Keratinocyte (primary cell): ENCODE results near the gene MVP. TPM values are rescaled to one million over a fixed set of nuclear protein-coding genes. Genes with fewer than 3 reads are reported as not detected.

Experiments used
- DNase-seq: peaks from one replicate; pipeline ENCODE4 v3.0.0-alpha.2; 2011; ENCODE audit warnings: low read depth, missing footprints, low spot score
- FAIRE-seq: peaks from 2 replicates; lab custom pipeline; 2011; peaks lifted over from hg19 to GRCh38; lab: Jason Lieb, UNC
- H2AFZ ChIP-seq: 2 replicates; pipeline ENCODE4 v1.6.0; 2012; ENCODE audit warnings: low read length, control low read depth, inconsistent platforms; ENCODE audit not compliant: control insufficient read depth
- H3K27ac ChIP-seq: 2 replicates; pipeline ENCODE4 v1.5.1; 2011; ENCODE audit warnings: low read length; ENCODE audit not compliant: control insufficient read depth, insufficient read depth
- H3K27me3 ChIP-seq: 3 replicates; pipeline ENCODE4 v1.6.0; 2011; ENCODE audit warnings: low read length; ENCODE audit not compliant: control insufficient read depth, insufficient read depth; ENCODE audit errors: extremely low read depth
- H3K36me3 ChIP-seq, 2 experiments: 2 replicates in 1 of 2; 3 replicates in 1 of 2; pipeline ENCODE4 v1.5.1; 2011; ENCODE audit warnings: low read length in 2 of 2, mild to moderate bottlenecking in 1 of 2; ENCODE audit not compliant: control insufficient read depth in 2 of 2, insufficient read depth in 2 of 2; ENCODE audit errors: extremely low read depth in 1 of 2
- H3K4me1 ChIP-seq: 3 replicates; pipeline ENCODE4 v1.5.1; 2011; ENCODE audit warnings: low read length; ENCODE audit not compliant: control insufficient read depth, insufficient read depth; ENCODE audit errors: extremely low read depth
- H3K4me2 ChIP-seq: 3 replicates; pipeline ENCODE4 v1.6.0; 2011; ENCODE audit warnings: low read depth, low read length; ENCODE audit not compliant: control insufficient read depth, insufficient read depth; ENCODE audit errors: extremely low read depth
- H3K4me3 ChIP-seq, 3 experiments: fragments of 200-600 bp in 1 of 3; sonication (generic) in 1 of 3; 2 replicates in 2 of 3; 3 replicates in 1 of 3; pipeline ENCODE4 v1.5.1; 2011 to 2016; ENCODE audit warnings: low read length in 3 of 3, mild to moderate bottlenecking in 3 of 3, control low read depth in 2 of 3, inconsistent platforms in 1 of 3, low read depth in 1 of 3, mixed read lengths in 1 of 3, mixed run types in 1 of 3, moderate library complexity in 1 of 3; ENCODE audit not compliant: control insufficient read depth in 2 of 3, insufficient read depth in 2 of 3; ENCODE audit errors: extremely low read depth in 1 of 3
- H3K79me2 ChIP-seq: 2 replicates; pipeline ENCODE4 v1.6.0; 2012; ENCODE audit warnings: low read length; ENCODE audit not compliant: control insufficient read depth, insufficient read depth
- H3K9ac ChIP-seq: 3 replicates; pipeline ENCODE4 v1.6.0; 2011; ENCODE audit warnings: low read length; ENCODE audit not compliant: control insufficient read depth, insufficient read depth; ENCODE audit errors: extremely low read depth
- H3K9me1 ChIP-seq: 3 replicates; pipeline ENCODE4 v1.6.0; 2011; ENCODE audit warnings: low read length; ENCODE audit not compliant: control insufficient read depth, insufficient read depth; ENCODE audit errors: extremely low read depth
- H3K9me3 ChIP-seq: 2 replicates; pipeline ENCODE4 v1.5.1; 2012; ENCODE audit warnings: low read depth, low read length; ENCODE audit not compliant: control insufficient read depth
- H4K20me1 ChIP-seq: 3 replicates; pipeline ENCODE4 v1.6.0; 2011; ENCODE audit warnings: low read length; ENCODE audit not compliant: control insufficient read depth, insufficient read depth; ENCODE audit errors: extremely low read depth
- CTCF ChIP-seq, 3 experiments: IDR thresholded peaks in 1 of 3; conservative IDR thresholded peaks in 1 of 3; optimal IDR thresholded peaks in 1 of 3; 2 replicates in 2 of 3; 3 replicates in 1 of 3; pipeline versions ENCODE3 to v1.5.1; 2011; ENCODE audit warnings: low read length in 3 of 3, mild to moderate bottlenecking in 3 of 3, moderate library complexity in 2 of 3, control low read depth in 1 of 3, inconsistent platforms in 1 of 3; ENCODE audit not compliant: insufficient read depth in 2 of 3; ENCODE audit errors: extremely low read depth in 1 of 3
- EZH2 ChIP-seq: IDR thresholded peaks from one replicate; pipeline ENCODE4 v1.6.1; 2012; ENCODE audit warnings: inconsistent platforms, mild to moderate bottlenecking, low read length, moderate library complexity
- dilution Hi-C: fragments of 300-500 bp; cut with MboI; formaldehyde crosslinking; loops from one replicate; pipeline ENCODE4 v1.7.0; 2020; ENCODE audit warnings: low sequenced_read_pairs; ENCODE audit not compliant: extremely low pct_ligation_motif_present
- polyA plus RNA-seq, 5 experiments: library from polyadenylated mRNA; depleted of rRNA in 3 of 5; stranded (reverse) in 3 of 5; stranded (forward) in 1 of 5; unstranded in 1 of 5; fragments of >200 nt; gene quantifications; 1 replicate in 1 of 5; 2 replicates in 3 of 5; 3 replicates in 1 of 5; pipeline versions ENCODE4 v1.2.1 to v1.2.3, GENCODE V29; 2011 to 2012; ENCODE audit warnings: missing spikeins in 2 of 5, low read depth in 1 of 5, low replicate concordance in 1 of 5

Gene MVP
- polyA plus RNA-seq, 1 donor (not counting 4 experiments of a cell fraction or from before 2014, with no cell fraction given): 148 TPM

- TF ChIP-seq EZH2: no peak
- no peak for TF ChIP-seq CTCF (optimal IDR thresholded peaks at IDR 0.05 in 1 of 3, IDR thresholded peaks at IDR 0.05 in 1 of 3, conservative IDR thresholded peaks at IDR 0.05 in 1 of 3; ENCODE audit: extremely low read depth in 1 of 3, insufficient read depth in 2 of 3, low read length in 3 of 3)
- dilution Hi-C loops: no loop called here
Observed at GRCh38 chr16:29850998-29851397, 30.7 kb downstream of the MVP start.

GRCh38 chr16:29852654-29853053 is 32.4 kb downstream of the MVP start:
- Histone ChIP-seq H3K27me3 (no peaks in the 10 kb centered on the region), H3K9ac (no peak overlapping the region), H3K9me1 (peaks cover 1% of the 10 kb centered on the region), H2AFZ (no peak overlapping the region), H3K4me2 (no peak overlapping the region), H3K27ac (no peak overlapping the region), H3K9me3 (no peaks in the 10 kb centered on the region), H3K36me3 (peaks cover 2 to 4% of the 10 kb centered on the region in 2 experiments), H3K4me1 (no peaks in the 10 kb centered on the region), H3K4me3 (no peak overlapping the region), H4K20me1 (no peaks in the 10 kb centered on the region), H3K79me2 (no peaks in the 10 kb centered on the region)
- dilution Hi-C loops: no loop called here
- FAIRE-seq (no peak), DNase-seq (no peak)
- TF ChIP-seq EZH2 (no peak), CTCF (optimal IDR thresholded peaks at IDR 0.05 in 1 of 3, IDR thresholded peaks at IDR 0.05 in 1 of 3, conservative IDR thresholded peaks at IDR 0.05 in 1 of 3; ENCODE audit: extremely low read depth in 1 of 3, insufficient read depth in 2 of 3, low read length in 3 of 3) (no peak)

More at GRCh38 chr16:29850998-29851397, 30.7 kb downstream of the MVP start:
- FAIRE-seq: no peak
- no peaks in the 10 kb centered on the region for H3K27me3 ChIP-seq
- H2AFZ ChIP-seq: no peak overlapping the region
- H3K9me1 ChIP-seq: no peaks in the 10 kb centered on the region
- H3K4me1 ChIP-seq: no peaks in the 10 kb centered on the region
- no peaks in the 10 kb centered on the region for H4K20me1 ChIP-seq
- H3K9me3 ChIP-seq: no peaks in the 10 kb centered on the region
- H3K4me3 ChIP-seq: no peak overlapping the region
- peaks cover 12 to 15% of the 10 kb centered on the region in 2 experiments for H3K36me3 ChIP-seq
- no peak overlapping the region for H3K4me2 ChIP-seq
- H3K27ac ChIP-seq: no peak overlapping the region
- no peak for DNase-seq
- H3K9ac ChIP-seq: no peak overlapping the region
- no peaks in the 10 kb centered on the region for H3K79me2 ChIP-seq
